ENCODE results near the gene FNBP1L. TPM values are rescaled to one million over a fixed set of nuclear protein-coding genes. Genes with fewer than 3 reads are reported as not detected.

Gene FNBP1L
- total RNA-seq, 1 donor from 2014 or later = 107 TPM

DNA sequence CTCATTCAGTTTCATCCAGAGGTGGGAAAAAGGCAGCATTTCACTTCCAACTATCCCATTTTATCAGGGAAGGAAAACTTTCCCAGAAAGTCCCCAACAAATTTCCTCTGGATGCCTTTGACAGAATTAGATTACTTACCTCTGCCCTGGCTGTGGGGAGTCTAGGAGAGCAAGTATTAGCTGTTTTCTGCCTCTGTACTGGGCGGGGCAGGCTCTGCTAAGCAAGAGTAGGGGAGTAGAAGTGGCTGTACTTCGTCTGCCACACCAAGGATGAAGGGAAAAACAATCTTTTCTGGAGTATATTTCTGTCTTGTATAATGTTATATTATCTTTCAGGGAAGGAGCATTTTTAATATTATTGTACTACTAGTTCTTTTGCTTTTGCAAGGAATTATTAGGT is 78.5 kb downstream of the FNBP1L start:
- H3K4me3 Mint-ChIP-seq (ENCODE audit: unreplicated experiment) = no peak overlapping the region
- DNase-seq (ENCODE audit: low spot score) = no peak
- H3K36me3 Mint-ChIP-seq (ENCODE audit: low read depth, unreplicated experiment) = peaks cover 9% of the 10 kb centered on the region
- H3K27ac Mint-ChIP-seq (ENCODE audit: unreplicated experiment) = peak overlapping the region; percentile 67
- H3K9me3 Mint-ChIP-seq (ENCODE audit: unreplicated experiment) = no peaks in the 10 kb centered on the region
- peaks cover 31% of the 10 kb centered on the region for H3K4me1 Mint-ChIP-seq (ENCODE audit: unreplicated experiment)
- TF ChIP-seq, protein P1, sequence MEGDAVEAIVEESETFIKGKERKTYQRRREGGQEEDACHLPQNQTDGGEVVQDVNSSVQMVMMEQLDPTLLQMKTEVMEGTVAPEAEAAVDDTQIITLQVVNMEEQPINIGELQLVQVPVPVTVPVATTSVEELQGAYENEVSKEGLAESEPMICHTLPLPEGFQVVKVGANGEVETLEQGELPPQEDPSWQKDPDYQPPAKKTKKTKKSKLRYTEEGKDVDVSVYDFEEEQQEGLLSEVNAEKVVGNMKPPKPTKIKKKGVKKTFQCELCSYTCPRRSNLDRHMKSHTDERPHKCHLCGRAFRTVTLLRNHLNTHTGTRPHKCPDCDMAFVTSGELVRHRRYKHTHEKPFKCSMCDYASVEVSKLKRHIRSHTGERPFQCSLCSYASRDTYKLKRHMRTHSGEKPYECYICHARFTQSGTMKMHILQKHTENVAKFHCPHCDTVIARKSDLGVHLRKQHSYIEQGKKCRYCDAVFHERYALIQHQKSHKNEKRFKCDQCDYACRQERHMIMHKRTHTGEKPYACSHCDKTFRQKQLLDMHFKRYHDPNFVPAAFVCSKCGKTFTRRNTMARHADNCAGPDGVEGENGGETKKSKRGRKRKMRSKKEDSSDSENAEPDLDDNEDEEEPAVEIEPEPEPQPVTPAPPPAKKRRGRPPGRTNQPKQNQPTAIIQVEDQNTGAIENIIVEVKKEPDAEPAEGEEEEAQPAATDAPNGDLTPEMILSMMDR (IDR thresholded peaks at IDR 0.05; ENCODE audit: unreplicated experiment) = no peak
- peaks cover 3% of the 10 kb centered on the region for H3K27me3 Mint-ChIP-seq (ENCODE audit: unreplicated experiment)

DNA sequence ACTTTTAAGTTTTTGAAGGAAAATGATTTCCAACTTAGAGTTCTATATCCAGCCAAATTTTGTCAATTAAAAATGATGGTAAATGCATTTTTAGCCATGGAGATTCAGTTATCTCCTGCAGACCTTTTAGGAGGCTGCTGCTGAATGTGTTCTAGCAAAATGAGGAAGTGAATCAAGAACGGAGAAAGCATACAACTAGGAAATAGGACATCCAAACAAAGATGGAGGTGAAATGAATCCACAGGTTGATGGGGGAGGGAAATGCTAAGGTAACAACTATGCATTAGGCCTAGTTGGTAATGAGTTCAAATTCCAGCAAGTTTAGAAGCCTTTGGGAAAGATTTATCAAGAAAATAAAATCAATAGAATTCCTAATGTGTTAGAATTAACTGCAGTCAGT is 80.5 kb downstream of the FNBP1L start:
- H3K4me1 Mint-ChIP-seq (ENCODE audit: unreplicated experiment) = peaks cover 28% of the 10 kb centered on the region
- peak overlapping the region; percentile 26 for H3K27ac Mint-ChIP-seq (ENCODE audit: unreplicated experiment)
- no peak for DNase-seq (ENCODE audit: low spot score)
- H3K9me3 Mint-ChIP-seq (ENCODE audit: unreplicated experiment) = no peaks in the 10 kb centered on the region
- peaks cover 9% of the 10 kb centered on the region for H3K36me3 Mint-ChIP-seq (ENCODE audit: low read depth, unreplicated experiment)
- H3K4me3 Mint-ChIP-seq (ENCODE audit: unreplicated experiment) = no peak overlapping the region
- TF ChIP-seq, protein P1 (IDR thresholded peaks at IDR 0.05; ENCODE audit: unreplicated experiment) = no peak
- peaks cover 3% of the 10 kb centered on the region for H3K27me3 Mint-ChIP-seq (ENCODE audit: unreplicated experiment)

DNA sequence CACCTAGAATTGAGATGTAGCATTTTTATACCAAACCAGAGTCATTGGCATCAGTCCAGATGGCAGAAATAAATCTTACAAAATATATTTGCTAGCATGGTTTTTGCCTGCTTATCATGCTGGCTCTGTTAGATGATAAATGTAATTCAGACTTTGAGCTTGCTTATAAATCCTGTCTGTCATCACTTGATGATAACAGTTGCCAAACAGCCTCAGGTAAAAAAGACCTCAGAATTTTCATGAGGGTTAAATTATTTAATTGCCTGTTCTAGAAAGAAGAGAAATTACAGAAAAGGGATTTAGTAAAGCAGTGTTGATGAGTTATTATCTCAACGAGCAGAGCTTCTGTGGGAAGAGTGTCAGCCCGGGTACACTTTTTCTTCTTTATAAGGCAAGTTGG is 83.3 kb downstream of the FNBP1L start:
- Mint-ChIP-seq H3K4me3 (ENCODE audit: unreplicated experiment) (no peak overlapping the region), H3K9me3 (ENCODE audit: unreplicated experiment) (no peaks in the 10 kb centered on the region), H3K4me1 (ENCODE audit: unreplicated experiment) (peaks cover 23% of the 10 kb centered on the region), H3K36me3 (ENCODE audit: low read depth, unreplicated experiment) (peaks cover 9% of the 10 kb centered on the region), H3K27ac (ENCODE audit: unreplicated experiment) (no peak overlapping the region), H3K27me3 (ENCODE audit: unreplicated experiment) (peaks cover 2% of the 10 kb centered on the region)
- TF ChIP-seq, protein P1 (IDR thresholded peaks at IDR 0.05; ENCODE audit: unreplicated experiment) = no peak
- no peak for DNase-seq (ENCODE audit: low spot score)

DNA sequence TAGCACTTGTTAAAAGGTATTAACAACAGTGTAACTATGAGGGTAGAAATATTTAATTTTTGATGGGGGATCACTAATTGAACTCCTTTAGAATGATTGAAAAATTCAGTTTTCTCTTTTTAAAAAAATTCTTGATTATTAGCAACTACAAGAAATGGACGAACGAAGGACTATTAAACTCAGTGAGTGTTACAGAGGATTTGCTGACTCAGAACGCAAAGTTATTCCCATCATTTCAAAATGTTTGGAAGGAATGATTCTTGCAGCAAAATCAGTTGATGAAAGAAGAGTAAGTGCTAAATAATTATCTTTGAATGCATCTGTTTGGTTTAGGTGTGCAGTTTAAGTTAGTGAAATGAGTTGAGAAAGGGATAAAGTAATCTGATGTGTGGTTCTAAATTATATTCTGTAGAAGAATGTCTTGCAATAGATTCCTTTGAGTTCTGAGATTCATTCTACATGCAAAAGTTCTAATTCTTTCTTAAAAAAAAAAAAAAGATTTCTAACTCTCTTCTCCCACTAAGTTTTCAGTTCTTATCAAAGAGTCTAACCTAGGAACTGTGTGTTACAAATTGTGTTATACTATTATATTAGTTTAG is 85.0 kb downstream of the FNBP1L start:
- TF ChIP-seq, protein P1 (IDR thresholded peaks at IDR 0.05; ENCODE audit: unreplicated experiment) = no peak
- Mint-ChIP-seq H3K4me1 (ENCODE audit: unreplicated experiment) (peaks cover 9% of the 10 kb centered on the region), H3K36me3 (ENCODE audit: low read depth, unreplicated experiment) (peaks cover 9% of the 10 kb centered on the region), H3K27ac (ENCODE audit: unreplicated experiment) (no peak overlapping the region), H3K27me3 (ENCODE audit: unreplicated experiment) (peaks cover under 1% of the 10 kb centered on the region), H3K9me3 (ENCODE audit: unreplicated experiment) (no peaks in the 10 kb centered on the region), H3K4me3 (ENCODE audit: unreplicated experiment) (no peak overlapping the region)
- no peak for DNase-seq (ENCODE audit: low spot score)

DNA sequence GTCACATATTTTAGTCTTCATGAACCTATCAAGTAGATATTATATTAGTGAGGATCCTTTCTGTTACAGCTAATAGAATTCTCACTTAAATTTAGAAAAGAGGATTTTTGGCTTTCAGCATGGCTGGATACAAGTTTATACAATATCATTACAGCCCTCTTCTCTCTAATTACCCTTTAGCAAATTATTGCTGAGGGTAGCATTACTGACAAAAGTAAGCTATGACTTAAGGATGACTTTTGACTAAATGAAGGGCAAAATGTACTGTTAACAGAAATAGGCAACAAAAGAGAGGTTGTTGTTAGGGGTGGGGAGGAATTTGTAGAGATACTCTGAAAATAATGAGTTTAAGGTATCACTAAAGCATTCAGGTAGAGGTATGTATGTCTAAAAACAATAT is 85.8 kb downstream of the FNBP1L start:
- TF ChIP-seq, protein P1 (IDR thresholded peaks at IDR 0.05; ENCODE audit: unreplicated experiment) = no peak
- peaks cover under 1% of the 10 kb centered on the region for H3K4me1 Mint-ChIP-seq (ENCODE audit: unreplicated experiment)
- no peak for DNase-seq (ENCODE audit: low spot score)
- no peaks in the 10 kb centered on the region for H3K27me3 Mint-ChIP-seq (ENCODE audit: unreplicated experiment)
- H3K9me3 Mint-ChIP-seq (ENCODE audit: unreplicated experiment) = no peaks in the 10 kb centered on the region
- peaks cover 9% of the 10 kb centered on the region for H3K36me3 Mint-ChIP-seq (ENCODE audit: low read depth, unreplicated experiment)
- H3K4me3 Mint-ChIP-seq (ENCODE audit: unreplicated experiment) = no peak overlapping the region
- no peak overlapping the region for H3K27ac Mint-ChIP-seq (ENCODE audit: unreplicated experiment)

Measured in endothelial cell (in vitro differentiated cells).